GM10266 (cell line): ENCODE results near the gene TMEM247.

Experiments
- DNase-seq: peaks from one replicate; pipeline ENCODE4 v3.0.0; 2012; ENCODE audit errors: extremely low spot score
- TF ChIP-seq, protein P1 (sequence below): IDR thresholded peaks from 2 replicates; pipeline ENCODE4 v1.5.1; 2012; ENCODE audit warnings: mild to moderate bottlenecking, low read depth; ENCODE audit not compliant: control insufficient read depth, insufficient read depth; ENCODE audit errors: missing control alignments

The TMEM247 gene

DNA sequence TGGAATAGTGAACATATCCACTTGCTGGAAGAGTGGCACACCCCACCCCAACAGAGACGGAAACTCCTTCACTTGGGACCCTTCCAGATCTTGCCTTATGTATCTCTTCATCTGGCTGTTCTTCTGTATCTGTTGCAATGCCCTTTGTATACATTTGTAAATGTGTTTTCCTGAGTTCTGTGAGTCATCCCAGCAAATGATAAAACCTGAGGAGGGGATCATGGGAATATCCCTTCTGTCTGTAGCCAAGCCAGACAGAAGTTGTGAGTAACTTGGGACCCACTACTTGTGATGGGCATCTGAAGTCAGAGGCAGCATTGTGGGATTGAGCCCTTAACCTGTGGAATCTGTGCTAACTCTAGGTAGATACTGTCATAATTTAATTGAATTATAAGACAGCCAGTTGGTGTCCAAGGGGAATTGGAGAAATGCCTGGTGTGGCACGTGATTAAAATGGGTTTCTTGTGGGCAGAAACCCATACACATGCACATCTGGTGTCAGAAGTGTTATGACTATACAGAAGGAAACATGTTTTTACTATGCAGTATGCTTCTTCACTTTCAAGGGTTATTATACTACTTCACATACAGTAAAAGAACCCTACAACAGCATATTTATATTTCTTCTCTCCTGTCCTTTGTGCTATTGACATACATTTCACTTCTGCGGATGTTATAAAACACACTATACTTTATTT is 32.3 kb upstream of the TMEM247 start:
- no peak for DNase-seq
- TF ChIP-seq, protein P1, sequence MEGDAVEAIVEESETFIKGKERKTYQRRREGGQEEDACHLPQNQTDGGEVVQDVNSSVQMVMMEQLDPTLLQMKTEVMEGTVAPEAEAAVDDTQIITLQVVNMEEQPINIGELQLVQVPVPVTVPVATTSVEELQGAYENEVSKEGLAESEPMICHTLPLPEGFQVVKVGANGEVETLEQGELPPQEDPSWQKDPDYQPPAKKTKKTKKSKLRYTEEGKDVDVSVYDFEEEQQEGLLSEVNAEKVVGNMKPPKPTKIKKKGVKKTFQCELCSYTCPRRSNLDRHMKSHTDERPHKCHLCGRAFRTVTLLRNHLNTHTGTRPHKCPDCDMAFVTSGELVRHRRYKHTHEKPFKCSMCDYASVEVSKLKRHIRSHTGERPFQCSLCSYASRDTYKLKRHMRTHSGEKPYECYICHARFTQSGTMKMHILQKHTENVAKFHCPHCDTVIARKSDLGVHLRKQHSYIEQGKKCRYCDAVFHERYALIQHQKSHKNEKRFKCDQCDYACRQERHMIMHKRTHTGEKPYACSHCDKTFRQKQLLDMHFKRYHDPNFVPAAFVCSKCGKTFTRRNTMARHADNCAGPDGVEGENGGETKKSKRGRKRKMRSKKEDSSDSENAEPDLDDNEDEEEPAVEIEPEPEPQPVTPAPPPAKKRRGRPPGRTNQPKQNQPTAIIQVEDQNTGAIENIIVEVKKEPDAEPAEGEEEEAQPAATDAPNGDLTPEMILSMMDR, result no peak

DNA sequence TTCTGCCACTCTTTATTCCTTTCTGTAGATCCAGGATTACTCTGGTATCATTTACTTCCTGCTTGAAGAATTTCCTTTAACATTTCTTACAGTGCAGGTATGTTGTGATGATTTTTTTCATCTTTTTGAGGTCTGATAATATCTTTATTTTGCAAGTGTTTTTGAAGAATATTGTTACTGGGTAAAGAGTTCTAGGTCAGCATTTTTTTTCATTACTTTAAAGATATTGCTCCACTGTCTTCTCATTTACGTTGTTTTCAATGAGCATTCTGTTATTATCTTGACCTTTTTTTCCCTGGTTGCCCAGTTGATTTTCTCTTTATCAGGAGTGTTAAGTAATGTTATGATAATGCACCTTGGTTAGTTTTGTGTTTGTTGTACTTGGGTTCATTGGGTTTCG is 31.7 kb upstream of the TMEM247 start:
- DNase-seq, result no peak
- TF ChIP-seq, protein P1, result no peak

DNA sequence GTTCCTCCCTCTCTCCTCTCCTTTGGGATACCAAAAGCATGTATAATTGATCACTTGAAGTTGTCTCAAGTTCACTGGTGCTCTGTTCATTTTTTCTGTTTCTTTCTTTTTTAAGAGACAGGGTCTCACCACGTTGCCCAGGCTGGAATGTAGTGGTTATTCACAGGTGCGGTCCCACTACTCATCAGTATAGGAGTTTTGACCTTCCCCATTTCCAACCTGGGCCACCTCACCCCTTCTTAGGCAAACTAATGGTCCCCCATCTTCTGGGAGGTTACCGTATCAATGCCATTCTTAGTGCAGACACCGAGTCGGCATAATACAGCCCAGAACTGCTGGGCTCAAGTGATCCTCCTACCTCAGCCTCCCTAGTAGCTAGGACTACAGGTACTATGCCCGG is 31.3 kb upstream of the TMEM247 start:
- no peak for DNase-seq

DNA sequence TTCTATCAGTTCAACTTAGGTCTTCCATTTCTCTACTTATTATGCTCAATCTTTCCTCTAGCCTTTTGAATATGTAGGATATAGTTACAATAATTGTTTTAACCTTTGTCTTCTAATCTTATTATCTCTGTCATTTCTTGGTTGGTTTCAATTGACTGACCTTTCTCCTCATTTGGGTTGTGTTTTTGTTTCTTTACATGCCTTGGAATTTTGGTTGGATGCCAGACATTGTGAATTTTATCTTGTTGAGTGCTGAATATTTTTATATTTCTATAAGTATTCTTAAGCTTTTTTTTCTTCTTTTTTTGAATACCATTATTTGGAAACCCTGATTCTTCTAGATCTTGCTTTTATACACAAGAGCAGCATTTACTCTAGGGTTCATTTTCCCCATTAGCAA is 30.7 kb upstream of the TMEM247 start:
- DNase-seq, result no peak
- TF ChIP-seq, protein P1, result no peak

More for the DNA sequence above, 31.3 kb upstream of the TMEM247 start:
- TF ChIP-seq, protein P1, result no peak

DNA sequence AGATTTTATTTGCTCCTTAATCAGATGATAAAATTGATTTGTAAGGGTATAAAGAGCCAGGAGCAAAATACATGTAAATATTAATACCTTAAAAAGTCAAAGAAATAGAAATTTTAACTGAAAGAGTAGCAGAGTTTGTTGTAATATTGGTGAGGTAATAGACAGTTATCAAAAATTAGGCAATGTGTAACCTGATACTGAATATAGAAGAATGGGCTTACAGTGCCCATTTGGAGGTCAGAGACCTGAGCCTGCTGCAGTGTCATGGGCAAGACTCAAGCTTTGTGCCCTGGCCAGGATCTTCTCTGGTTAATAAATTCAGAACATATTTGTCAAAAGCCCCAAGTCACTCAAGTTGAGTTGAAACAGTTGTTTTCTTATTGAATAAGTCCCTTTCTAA is 29.7 kb upstream of the TMEM247 start:
- TF ChIP-seq, protein P1, result no peak
- no peak for DNase-seq

DNA sequence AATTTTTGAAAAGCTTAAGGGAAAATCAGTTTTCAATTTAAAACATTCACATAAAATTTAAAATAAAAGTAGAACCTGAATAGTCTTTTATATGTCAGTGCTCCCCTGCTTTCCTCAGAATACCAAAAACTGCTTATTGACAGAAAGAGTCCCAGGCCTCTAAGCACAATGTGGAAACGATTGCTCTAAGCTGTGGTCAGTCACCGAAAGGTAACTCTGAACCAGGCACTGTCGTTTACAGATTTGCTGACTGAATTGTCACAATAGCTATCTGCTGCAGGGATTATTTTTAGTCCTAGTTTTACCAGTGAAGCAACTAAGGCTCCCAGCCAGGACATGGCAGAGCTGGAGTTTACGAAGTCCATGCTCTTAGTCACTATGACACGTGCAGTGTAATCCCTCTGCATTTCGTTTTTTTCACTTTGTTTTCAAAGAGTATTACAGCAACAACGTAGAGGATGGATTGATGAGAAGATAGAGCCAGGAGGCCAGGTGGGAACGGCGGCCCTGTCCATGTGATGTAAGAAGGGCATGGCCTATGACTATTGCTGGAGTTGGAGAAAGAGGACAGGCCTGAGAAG is 28.1 kb upstream of the TMEM247 start:
- DNase-seq, result no peak
- TF ChIP-seq, protein P1, result no peak

DNA sequence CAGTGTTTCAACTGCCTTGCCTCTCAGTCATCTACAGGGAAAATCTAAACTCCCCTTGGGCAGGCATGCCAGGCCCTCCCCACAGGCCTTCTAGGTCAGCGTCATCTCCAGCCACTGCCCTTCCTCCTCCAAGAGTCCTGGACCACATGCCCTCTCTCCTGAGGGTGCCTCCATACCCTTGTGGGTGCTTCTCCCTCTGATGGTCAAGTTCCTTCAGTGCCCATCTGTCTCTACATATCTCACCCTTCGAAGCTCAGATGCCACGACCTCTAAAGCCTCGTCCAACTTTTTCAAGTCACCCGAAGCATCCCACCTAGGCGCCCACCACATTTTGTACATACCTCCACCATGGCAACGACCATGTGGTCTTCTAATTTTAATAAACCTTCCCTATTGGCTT is 22.6 kb upstream of the TMEM247 start:
- DNase-seq, result no peak
- TF ChIP-seq, protein P1, result no peak
